Measurements from ENCODE around the gene FREM3.

GRCh38 chr4:143585548-143585947, 114.9 kb downstream of the FREM3 start:
- TF ChIP-seq CTCF (IDR thresholded peaks at IDR 0.05), result no peak
- no peak for TF ChIP-seq POLR2A (IDR thresholded peaks at IDR 0.05)
- no peak for TF ChIP-seq EP300 (IDR thresholded peaks at IDR 0.05)
- TF ChIP-seq POLR2AphosphoS5 (IDR thresholded peaks at IDR 0.05), result no peak
